PC-9 (cell line): Measurements from ENCODE around the gene OAF.

ENCODE experiments used
- CTCF ChIP-seq: fragments of 200-600 bp; sonication (generic); conservative IDR thresholded peaks from 2 replicates; pipeline ENCODE4 v1.6.1; 2017; ENCODE audit warnings: mixed run types, antibody characterized with exemption, mild to moderate bottlenecking, moderate library complexity
- EZH2 ChIP-seq: fragments of 200-600 bp; sonication (generic); IDR thresholded peaks from 2 replicates; pipeline ENCODE4 v1.8.0; 2017; ENCODE audit warnings: antibody characterized with exemption, low read depth

- TF ChIP-seq CTCF (no peak), EZH2 (no peak)
Observed at GRCh38 chr11:120248551-120249278, 37.9 kb downstream of the OAF start.
